ENCODE measurements around the gene HACD1.

The HACD1 gene

DNA sequence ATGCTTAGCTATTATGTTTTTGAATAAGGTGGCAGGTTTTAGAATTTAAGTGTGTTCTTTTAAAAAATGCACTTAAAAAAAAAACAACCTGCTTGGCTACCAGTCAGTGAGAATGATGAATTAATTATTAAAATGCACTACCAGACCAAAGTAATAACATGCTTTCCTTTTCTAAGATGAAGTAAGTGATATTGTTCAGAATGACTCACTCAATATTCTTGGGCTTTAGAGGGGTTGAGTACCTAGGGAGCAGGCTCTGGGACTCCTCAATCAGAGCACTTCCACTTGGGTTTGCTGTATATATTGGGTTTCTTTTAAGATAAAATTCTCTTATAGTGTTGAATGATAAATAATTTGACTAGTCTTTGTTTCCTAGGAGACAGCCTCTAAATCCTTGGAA is 35.4 kb upstream of the HACD1 start:
- Histone ChIP-seq H3K4me3 (ENCODE audit: low read length) (no peak overlapping the region), H3K9me3 (ENCODE audit: insufficient read depth, low read depth, low read length) (peaks cover 16% of the 10 kb centered on the region), H3K4me1 (ENCODE audit: insufficient read depth, low read length) (peaks cover 14% of the 10 kb centered on the region), H3K27me3 (ENCODE audit: insufficient read depth, low read length) (no peaks in the 10 kb centered on the region), H3K27ac (ENCODE audit: low read depth, low read length) (no peak overlapping the region), H3K36me3 (ENCODE audit: insufficient read depth, low read length) (peaks cover 23% of the 10 kb centered on the region), H3K9ac (ENCODE audit: low read depth, low read length) (no peak overlapping the region)

GRCh38 chr10:17651896-17652295 is 34.7 kb upstream of the HACD1 start:
- Histone ChIP-seq H3K36me3 (ENCODE audit: insufficient read depth, low read length) (peaks cover 23% of the 10 kb centered on the region), H3K27ac (ENCODE audit: low read depth, low read length) (no peak overlapping the region), H3K27me3 (ENCODE audit: insufficient read depth, low read length) (no peaks in the 10 kb centered on the region), H3K9me3 (ENCODE audit: insufficient read depth, low read depth, low read length) (peaks cover 16% of the 10 kb centered on the region), H3K9ac (ENCODE audit: low read depth, low read length) (no peak overlapping the region), H3K4me3 (ENCODE audit: low read length) (no peak overlapping the region), H3K4me1 (ENCODE audit: insufficient read depth, low read length) (peaks cover 14% of the 10 kb centered on the region)

GRCh38 chr10:17650416-17650815 is 33.2 kb upstream of the HACD1 start:
- peaks cover 29% of the 10 kb centered on the region for H3K36me3 ChIP-seq (ENCODE audit: insufficient read depth, low read length)
- peak overlapping the region; percentile 18 for H3K9ac ChIP-seq (ENCODE audit: low read depth, low read length)
- H3K27ac ChIP-seq (ENCODE audit: low read depth, low read length): 0 out of 2 replicates have a peak overlapping the region, but pooled peaks have one; percentile 2
- H3K4me3 ChIP-seq (ENCODE audit: low read length): no peak overlapping the region; the same call in 1 of the 2 replicates
- no peaks in the 10 kb centered on the region for H3K27me3 ChIP-seq (ENCODE audit: insufficient read depth, low read length)
- 94% methylated on average over 7 of the region's 8 CpGs for WGBS
- H3K4me1 ChIP-seq (ENCODE audit: insufficient read depth, low read length): peaks cover 21% of the 10 kb centered on the region
- peaks cover 16% of the 10 kb centered on the region for H3K9me3 ChIP-seq (ENCODE audit: insufficient read depth, low read depth, low read length)

GRCh38 chr10:17649836-17650235 is 32.7 kb upstream of the HACD1 start:
- no peak overlapping the region for H3K9ac ChIP-seq (ENCODE audit: low read depth, low read length)
- peaks cover 29% of the 10 kb centered on the region for H3K36me3 ChIP-seq (ENCODE audit: insufficient read depth, low read length)
- 96% methylated on average over 2 of the region's 2 CpGs for WGBS
- H3K27ac ChIP-seq (ENCODE audit: low read depth, low read length): no peak overlapping the region
- H3K9me3 ChIP-seq (ENCODE audit: insufficient read depth, low read depth, low read length): peaks cover 16% of the 10 kb centered on the region
- H3K4me1 ChIP-seq (ENCODE audit: insufficient read depth, low read length): peaks cover 27% of the 10 kb centered on the region
- H3K27me3 ChIP-seq (ENCODE audit: insufficient read depth, low read length): no peaks in the 10 kb centered on the region
- no peak overlapping the region for H3K4me3 ChIP-seq (ENCODE audit: low read length)

- WGBS: 94% methylated on average over 4 of the region's 4 CpGs
- peaks cover 27% of the 10 kb centered on the region for H3K4me1 ChIP-seq (ENCODE audit: insufficient read depth, low read length)
- peaks cover 29% of the 10 kb centered on the region for H3K36me3 ChIP-seq (ENCODE audit: insufficient read depth, low read length)
- H3K27me3 ChIP-seq (ENCODE audit: insufficient read depth, low read length): no peaks in the 10 kb centered on the region
- H3K27ac ChIP-seq (ENCODE audit: low read depth, low read length): no peak overlapping the region
- H3K9me3 ChIP-seq (ENCODE audit: insufficient read depth, low read depth, low read length): peaks cover 16% of the 10 kb centered on the region
- H3K4me3 ChIP-seq (ENCODE audit: low read length): no peak overlapping the region
- H3K9ac ChIP-seq (ENCODE audit: low read depth, low read length): no peak overlapping the region
Observed at GRCh38 chr10:17649052-17649451, 31.9 kb upstream of the HACD1 start.

GRCh38 chr10:17648243-17649035 is 31.3 kb upstream of the HACD1 start:
- no peak overlapping the region for H3K9ac ChIP-seq (ENCODE audit: low read depth, low read length)
- H3K27ac ChIP-seq (ENCODE audit: low read depth, low read length): no peak overlapping the region
- H3K27me3 ChIP-seq (ENCODE audit: insufficient read depth, low read length): no peaks in the 10 kb centered on the region
- no peak overlapping the region for H3K4me3 ChIP-seq (ENCODE audit: low read length)
- WGBS: 97% methylated on average over 10 of the region's 10 CpGs
- H3K36me3 ChIP-seq (ENCODE audit: insufficient read depth, low read length): peaks cover 24% of the 10 kb centered on the region
- H3K4me1 ChIP-seq (ENCODE audit: insufficient read depth, low read length): peaks cover 27% of the 10 kb centered on the region
- H3K9me3 ChIP-seq (ENCODE audit: insufficient read depth, low read depth, low read length): peaks cover 11% of the 10 kb centered on the region

GRCh38 chr10:17647326-17647725 is 30.2 kb upstream of the HACD1 start:
- Histone ChIP-seq H3K4me3 (ENCODE audit: low read length) (no peak overlapping the region), H3K9ac (ENCODE audit: low read depth, low read length) (no peak overlapping the region), H3K36me3 (ENCODE audit: insufficient read depth, low read length) (peaks cover 15% of the 10 kb centered on the region), H3K4me1 (ENCODE audit: insufficient read depth, low read length) (peaks cover 27% of the 10 kb centered on the region), H3K27ac (ENCODE audit: low read depth, low read length) (no peak overlapping the region), H3K9me3 (ENCODE audit: insufficient read depth, low read depth, low read length) (no peaks in the 10 kb centered on the region), H3K27me3 (ENCODE audit: insufficient read depth, low read length) (no peaks in the 10 kb centered on the region)
- WGBS: 100% methylated on average over 2 of the region's 3 CpGs

DNA sequence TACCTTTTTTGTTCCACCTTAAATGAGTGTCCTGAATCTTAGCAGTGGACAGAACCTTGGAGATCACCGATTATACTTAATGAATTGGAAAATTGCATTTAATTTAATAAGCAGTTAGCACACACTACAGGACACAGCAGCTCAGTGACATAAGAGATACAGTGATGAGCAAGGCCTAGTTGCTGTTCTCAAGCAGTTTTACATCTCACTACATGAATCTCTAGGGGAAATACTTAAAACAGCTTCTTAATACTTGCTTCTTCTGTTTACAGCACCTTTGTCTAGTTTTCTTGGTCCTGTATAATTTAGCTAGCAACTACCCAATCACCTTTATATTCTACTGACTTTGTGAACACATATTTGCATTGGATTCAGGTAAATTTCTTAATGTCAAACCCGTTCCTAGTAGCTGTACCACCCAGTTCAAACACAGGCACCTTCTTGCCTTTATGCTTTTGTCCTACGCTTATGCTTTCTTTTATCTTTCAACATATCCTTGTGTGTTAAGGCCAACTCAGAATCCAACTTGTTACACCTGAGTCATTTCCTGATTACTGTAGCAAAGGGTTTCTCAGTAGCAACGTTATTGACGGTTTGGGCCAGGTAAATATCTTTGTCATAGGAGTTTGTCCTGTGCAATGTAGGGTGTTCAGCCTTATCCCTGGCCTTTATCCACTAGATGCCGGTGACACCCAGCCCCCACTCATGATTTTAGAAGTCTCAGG is 28.6 kb upstream of the HACD1 start:
- WGBS: 90% methylated on average over 6 of the region's 6 CpGs
- Histone ChIP-seq H3K9ac (ENCODE audit: low read depth, low read length) (peak overlapping the region; percentile 95), H3K4me3 (ENCODE audit: low read length) (peak overlapping the region; percentile 92), H3K36me3 (ENCODE audit: insufficient read depth, low read length) (peaks cover 15% of the 10 kb centered on the region), H3K4me1 (ENCODE audit: insufficient read depth, low read length) (peaks cover 14% of the 10 kb centered on the region), H3K27me3 (ENCODE audit: insufficient read depth, low read length) (no peaks in the 10 kb centered on the region), H3K27ac (ENCODE audit: low read depth, low read length) (no peak overlapping the region), H3K9me3 (ENCODE audit: insufficient read depth, low read depth, low read length) (no peaks in the 10 kb centered on the region)

DNA sequence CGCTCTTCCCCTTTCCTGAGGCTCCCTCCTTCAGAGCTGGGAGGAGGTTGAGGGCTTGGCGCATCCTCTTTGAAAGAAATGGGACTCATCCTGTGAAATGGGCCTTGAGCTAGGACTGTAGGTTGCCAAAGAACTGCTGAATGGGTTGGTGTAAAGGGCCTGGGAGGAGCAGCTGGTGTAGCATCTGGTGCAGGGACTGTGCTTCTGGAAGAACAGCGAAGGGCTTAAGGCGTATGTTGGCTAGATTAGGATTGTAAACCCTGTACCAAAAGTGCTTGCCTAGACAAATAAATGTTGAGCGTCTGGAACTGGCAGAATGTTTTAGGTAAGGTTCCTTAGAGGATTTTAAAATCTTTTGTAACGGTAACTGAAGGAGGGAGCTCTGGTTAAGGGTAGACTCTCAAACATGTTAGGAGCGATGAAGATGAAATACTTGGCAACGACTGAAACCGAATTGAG is 27.3 kb upstream of the HACD1 start:
- 2% methylated on average over 9 of the region's 9 CpGs for WGBS
- H3K36me3 ChIP-seq (ENCODE audit: insufficient read depth, low read length): peaks cover 15% of the 10 kb centered on the region
- peak overlapping the region; percentile 92 for H3K4me3 ChIP-seq (ENCODE audit: low read length)
- H3K4me1 ChIP-seq (ENCODE audit: insufficient read depth, low read length): peaks cover 14% of the 10 kb centered on the region
- H3K27me3 ChIP-seq (ENCODE audit: insufficient read depth, low read length): no peaks in the 10 kb centered on the region
- H3K9ac ChIP-seq (ENCODE audit: low read depth, low read length): peak overlapping the region; percentile 95
- peak overlapping the region; percentile 98 for H3K27ac ChIP-seq (ENCODE audit: low read depth, low read length)
- no peaks in the 10 kb centered on the region; the same call in 1 of the 2 replicates for H3K9me3 ChIP-seq (ENCODE audit: insufficient read depth, low read depth, low read length)

DNA sequence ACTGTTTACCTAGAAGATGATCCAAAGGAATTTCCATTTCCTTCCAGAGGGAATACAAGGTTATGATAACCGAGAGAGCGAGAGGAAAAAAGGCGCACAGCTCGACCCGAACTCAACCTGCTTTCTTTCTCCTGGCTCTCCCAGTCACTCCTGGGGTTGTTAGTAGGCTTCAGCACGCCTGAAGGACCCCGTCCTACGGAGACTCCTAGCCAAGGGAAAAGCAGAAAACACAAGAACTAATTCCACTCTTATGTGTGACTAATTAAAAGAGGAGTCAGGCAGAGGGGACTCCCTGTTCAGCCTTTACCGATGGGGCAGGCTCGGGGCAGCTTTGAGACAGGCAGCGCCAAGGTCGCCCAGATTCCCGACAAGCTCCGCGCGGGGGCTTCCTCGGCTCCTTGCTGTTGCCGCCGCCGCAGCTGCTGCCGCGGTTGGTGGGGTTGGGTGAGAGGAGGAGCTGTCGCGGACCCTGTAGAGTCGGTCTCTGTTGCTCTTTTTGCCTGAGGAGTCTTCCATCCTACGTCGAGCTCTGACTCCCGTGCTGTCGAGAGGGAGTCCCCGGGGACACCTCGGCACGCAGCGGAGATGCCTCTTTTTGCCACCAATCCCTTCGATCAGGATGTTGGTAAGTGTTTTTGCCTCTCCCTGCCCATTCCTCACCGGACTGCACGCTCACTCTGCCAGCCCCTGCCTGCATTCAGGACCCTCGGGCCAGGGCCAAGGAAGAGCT is 26.7 kb upstream of the HACD1 start, which contains the start of gene STAM:
TSS of gene STAM (plus strand) at position 397 of the 730 bp plus-strand sequence. CDS start at position 586, 189 bp downstream.
- Histone ChIP-seq H3K4me1 (ENCODE audit: insufficient read depth, low read length) (peaks cover 14% of the 10 kb centered on the region), H3K27me3 (ENCODE audit: insufficient read depth, low read length) (no peaks in the 10 kb centered on the region), H3K27ac (ENCODE audit: low read depth, low read length) (peak within 1 kb of the TSS; percentile 98), H3K9ac (ENCODE audit: low read depth, low read length) (peak within 1 kb of the TSS; percentile 95), H3K36me3 (ENCODE audit: insufficient read depth, low read length) (peaks cover 13% of the 10 kb centered on the region), H3K4me3 (ENCODE audit: low read length) (peak within 1 kb of the TSS; percentile 92), H3K9me3 (ENCODE audit: insufficient read depth, low read depth, low read length) (no peaks in the 10 kb centered on the region; the same call in 1 of the 2 replicates)
- under 1% methylated on average over 37 of the region's 37 CpGs for WGBS

Data from HUES64 (cell line).